Epithelial cell of esophagus (primary cell): Measurements from ENCODE around the gene ACKR1.

Source experiments
- DNase-seq: peaks from one replicate; pipeline ENCODE4 v3.0.0; 2010; ENCODE audit warnings: low read depth
- H3K4me3 ChIP-seq: 2 replicates; pipeline ENCODE4 v1.5.1; 2011; ENCODE audit warnings: mild to moderate bottlenecking, low read length, control low read depth
- CTCF ChIP-seq: IDR thresholded peaks from 2 replicates; pipeline ENCODE4 v1.5.1; 2011; ENCODE audit warnings: low read depth, mild to moderate bottlenecking, low read length, control low read depth, inconsistent platforms; ENCODE audit not compliant: insufficient read depth; ENCODE audit errors: missing control alignments

Gene ACKR1

GRCh38 chr1:159204161-159205141, at the start of gene ACKR1:
Gene ACKR1 (plus strand): TSS chr1:159204875. CDS start chr1:159204960, 85 bp downstream.
- TF ChIP-seq CTCF: no peak
- H3K4me3 ChIP-seq: no peak within 1 kb of the TSS
- DNase-seq: no peak

GRCh38 chr1:159161001-159161718, 43.5 kb upstream of the ACKR1 start:
- peak; percentile 86 for DNase-seq
- no peak overlapping the region for H3K4me3 ChIP-seq
- TF ChIP-seq CTCF: peak; percentile 100

GRCh38 chr1:159161719-159162026, 43.0 kb upstream of the ACKR1 start:
- DNase-seq: no peak
- H3K4me3 ChIP-seq: no peak overlapping the region
- no peak for TF ChIP-seq CTCF

- no peak overlapping the region for H3K4me3 ChIP-seq
- TF ChIP-seq CTCF: no peak
- peak; percentile 84 for DNase-seq
Observed at GRCh38 chr1:159162516-159163265, 42.0 kb upstream of the ACKR1 start.

- no peak for DNase-seq
- H3K4me3 ChIP-seq: no peak overlapping the region
- TF ChIP-seq CTCF: no peak
Observed at GRCh38 chr1:159163614-159164228, 41.0 kb upstream of the ACKR1 start.

- no peak for TF ChIP-seq CTCF
- H3K4me3 ChIP-seq: no peak overlapping the region
- DNase-seq: no peak
Observed at GRCh38 chr1:159168043-159168442, 36.6 kb upstream of the ACKR1 start.
